LoVo (cell line): ENCODE data around the gene HS6ST1.

ENCODE experiments used
- DNase-seq: peaks from one replicate; pipeline ENCODE4 v3.0.0-alpha.2; 2016; ENCODE audit warnings: low spot score

HS6ST1 gene

DNA sequence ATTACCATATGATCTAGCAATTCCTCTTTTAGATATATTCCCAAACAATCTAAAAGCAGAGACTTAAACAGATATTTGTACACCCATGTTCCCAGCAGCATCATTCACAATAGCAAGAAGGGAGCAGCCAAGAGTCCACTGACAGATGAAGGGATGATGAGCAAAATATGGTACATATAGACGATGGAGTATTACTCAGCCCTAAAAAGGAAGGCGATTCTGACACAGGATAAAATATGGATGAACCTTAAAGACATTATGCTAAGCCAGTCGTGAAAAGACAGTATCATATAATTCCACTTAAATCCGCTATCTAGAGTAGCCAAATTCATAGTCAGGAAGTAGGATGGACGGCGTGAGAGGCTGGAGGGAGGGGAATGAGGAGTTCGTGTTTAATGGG lies 20.4 kb downstream of the HS6ST1 start:
- DNase-seq: no peak

DNA sequence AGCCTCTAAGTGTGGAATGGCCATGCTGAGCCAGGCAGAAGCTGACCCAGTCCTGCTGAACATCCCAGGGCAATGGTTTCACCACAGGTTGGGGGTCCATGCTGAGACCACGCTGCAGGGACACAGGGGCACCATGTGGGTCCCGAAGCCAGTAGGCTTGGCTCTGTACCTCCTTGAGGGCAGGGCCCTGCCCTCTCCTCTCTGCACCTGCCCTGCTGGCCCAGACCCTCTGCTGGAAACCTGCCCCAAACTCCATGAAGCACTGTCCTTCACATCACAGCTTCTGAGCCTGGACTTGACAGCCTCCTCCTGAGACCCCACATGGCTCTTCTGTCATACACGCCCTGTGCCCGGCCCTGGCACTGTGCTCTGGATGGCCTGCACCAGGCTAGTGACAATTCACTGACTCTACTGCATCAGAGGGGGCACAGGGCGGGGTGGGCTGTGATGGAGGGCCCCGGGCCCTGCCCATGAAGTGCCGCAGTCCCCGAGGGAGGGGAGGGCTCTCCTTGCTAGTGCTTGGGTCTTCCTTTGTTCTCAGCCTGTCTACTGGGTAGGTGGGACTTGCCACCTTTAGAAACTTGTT lies 24.7 kb downstream of the HS6ST1 start:
- no peak for DNase-seq

DNA sequence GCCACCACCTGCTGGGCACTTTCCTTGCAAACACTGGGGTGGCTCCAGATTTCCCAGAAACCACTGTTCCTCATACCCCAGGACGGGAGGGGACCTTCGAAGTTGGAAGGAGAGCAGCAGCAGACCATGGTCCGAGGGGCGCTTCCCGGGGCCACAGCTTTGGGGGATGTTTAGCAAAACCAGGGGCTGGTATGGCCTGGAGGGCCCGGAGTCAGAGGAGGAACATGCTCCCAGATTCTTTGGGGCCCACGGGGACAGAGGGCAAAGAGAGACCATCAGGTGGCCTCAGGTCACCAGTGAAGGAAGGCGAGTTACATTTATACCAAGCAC lies 25.3 kb downstream of the HS6ST1 start:
- DNase-seq: no peak

DNA sequence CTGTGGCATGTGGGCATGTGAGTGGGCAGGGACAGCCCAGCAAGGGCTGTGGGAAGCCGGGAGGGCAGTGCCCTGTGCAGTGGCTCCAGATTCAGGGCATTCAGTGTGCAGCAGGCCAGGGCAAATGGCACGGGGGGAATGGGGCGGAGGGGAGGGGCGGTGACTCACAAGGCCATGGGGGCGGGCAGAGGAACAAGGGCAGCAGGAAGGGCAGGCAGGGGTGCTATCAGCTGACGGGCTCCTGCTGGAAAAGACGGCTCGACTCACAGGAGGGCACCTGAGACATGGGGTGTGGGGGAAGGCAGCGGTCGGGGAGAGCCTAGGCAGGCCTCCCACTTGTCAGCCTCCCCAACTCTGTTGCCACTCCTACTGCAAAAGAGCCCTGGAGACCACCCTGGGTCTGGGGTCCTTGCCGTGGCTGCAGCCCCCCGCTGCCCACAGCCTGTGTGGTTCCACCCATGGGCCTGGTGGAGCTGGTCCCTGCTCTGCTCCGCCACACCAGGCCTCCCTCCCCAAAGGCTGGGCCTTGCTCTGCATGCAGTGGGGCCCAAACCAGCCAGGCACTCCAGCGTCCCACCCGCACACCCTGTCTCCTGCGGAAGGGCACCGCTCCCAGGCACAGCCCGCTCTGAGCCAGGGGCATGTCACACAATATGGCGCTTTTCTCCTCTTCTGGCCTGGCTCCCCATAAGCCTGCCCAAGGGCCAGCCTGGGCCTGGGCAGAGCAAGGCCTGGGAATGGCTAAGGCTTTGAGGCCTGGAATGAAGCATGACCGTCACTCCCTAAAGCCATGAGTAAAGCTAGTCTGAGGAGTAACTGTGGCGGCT lies 25.9 kb downstream of the HS6ST1 start:
- no peak for DNase-seq

DNA sequence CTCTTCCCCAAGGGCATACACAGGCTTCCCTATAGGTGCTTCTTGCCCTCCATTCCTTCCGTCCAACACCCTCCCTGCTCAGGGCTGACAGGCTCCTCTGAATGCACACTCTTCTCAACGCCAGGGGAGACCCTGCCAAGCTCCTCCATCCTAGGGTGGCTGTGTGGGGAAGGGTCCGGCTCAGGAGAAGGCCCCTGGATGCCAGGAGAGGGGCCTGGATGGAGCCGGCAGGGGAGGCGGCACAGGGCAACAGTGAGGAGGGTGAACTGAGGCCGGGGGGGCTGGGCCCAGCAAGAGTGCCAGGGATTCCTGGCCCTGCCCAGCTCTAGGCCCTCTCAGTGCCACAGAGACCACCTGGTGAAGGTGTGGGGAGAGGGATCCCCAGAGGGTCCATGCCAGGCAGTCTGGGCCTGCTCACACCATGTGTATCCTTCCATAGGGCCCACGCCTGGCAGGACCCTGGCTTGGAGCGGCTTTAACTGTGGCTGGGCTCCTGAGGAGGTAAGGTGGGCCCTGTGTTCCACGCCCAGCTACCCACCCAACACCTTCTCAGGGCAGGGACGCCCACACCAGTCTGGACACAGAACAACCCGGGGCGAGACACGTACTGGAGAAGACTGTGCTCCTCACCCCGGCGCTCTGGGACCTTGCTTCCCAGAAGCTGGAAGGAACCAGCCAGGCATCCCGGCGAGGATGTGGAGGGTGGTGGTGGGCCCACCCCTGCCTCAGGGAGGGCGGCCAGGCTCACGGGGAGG lies 26.6 kb downstream of the HS6ST1 start:
- DNase-seq: no peak

DNA sequence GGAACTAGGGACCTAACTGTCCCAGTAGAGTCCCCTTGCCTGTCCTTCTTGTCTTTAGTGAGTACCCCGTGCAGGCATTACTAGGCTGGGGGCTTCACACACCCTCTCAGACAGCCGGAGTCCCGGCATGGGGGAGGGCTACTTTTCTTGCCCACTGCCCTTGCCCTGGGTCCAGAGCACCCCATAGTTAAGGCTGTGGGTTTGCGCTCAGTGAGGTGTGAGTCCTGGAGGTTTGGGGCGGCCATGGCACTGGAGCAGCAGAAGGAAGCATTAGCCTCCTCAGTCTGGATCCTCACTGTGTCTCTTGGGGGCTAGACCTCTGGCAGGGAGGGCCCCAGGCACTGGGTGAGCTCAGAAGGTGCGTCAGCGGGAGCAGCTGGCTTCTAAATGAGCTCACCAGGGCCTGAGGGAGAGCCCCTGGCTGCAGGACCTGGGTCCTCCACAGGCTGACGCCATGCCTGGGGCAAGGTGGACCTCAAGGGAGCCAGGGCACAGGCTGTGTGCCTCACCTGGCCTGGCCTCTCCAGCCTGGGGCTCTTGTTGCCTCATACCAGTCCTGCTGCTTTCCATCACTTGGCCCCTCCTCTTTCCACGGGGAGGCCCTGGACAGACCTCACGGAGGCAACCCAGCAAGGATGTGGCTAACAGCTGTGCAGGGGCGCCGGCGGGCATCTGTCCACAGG lies 27.4 kb downstream of the HS6ST1 start:
- no peak for DNase-seq

DNA sequence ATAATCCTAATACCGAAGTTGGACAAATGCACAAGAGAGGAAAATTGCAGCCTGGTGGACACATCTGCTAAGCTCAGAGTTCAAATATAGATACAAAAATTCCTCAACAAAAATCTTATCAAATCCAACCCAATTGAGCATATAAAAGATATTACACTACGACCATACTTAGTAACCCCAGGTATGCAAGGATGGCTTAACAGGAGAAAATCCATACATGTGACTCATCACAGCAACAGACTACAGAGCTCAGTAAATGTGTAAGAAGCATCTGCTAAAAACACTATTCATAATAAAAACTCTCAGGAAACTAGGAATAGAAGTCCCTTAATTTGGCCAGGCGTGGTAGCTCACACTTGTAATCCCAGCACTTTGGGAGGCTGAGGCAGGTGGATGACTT lies 28.3 kb downstream of the HS6ST1 start:
- no peak for DNase-seq

DNA sequence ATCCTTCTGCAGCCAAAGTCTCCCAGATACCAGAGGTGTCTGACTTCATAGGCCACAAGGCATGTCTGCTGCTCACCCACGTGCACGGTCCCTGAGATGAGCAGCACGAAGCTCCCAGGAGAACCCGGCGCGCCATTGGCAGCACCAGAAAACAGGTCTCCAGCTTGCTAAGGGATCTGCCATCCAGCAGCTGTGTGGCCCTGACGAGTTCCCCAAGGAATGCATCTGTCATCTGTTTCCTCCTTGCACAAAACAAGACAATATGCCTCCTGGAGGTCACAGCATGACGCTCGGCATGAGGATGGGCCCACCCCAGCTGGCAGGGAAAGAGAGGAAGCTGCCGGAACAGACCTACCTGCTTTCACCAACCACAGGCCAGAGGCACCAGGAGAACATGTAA lies 29.2 kb downstream of the HS6ST1 start:
- no peak for DNase-seq

DNA sequence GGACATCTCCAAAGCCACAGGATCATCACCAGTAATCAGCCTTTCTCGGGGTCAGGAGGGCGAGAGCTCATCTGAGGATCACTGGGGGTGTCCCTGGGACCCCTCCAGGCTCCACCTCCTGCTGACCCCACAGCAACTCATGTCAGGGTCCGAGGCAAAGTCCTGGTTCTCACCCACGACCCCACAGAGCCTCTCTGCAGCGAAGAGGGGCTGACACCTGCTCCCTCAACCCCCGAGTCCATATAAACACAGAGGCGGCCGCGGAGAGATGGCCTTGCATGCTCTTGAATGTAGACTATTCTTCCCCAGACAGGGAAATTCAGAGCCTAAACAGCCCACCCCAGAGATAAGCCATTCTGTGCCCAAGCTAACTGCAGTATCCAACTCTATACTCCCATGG lies 29.9 kb downstream of the HS6ST1 start:
- no peak for DNase-seq

DNA sequence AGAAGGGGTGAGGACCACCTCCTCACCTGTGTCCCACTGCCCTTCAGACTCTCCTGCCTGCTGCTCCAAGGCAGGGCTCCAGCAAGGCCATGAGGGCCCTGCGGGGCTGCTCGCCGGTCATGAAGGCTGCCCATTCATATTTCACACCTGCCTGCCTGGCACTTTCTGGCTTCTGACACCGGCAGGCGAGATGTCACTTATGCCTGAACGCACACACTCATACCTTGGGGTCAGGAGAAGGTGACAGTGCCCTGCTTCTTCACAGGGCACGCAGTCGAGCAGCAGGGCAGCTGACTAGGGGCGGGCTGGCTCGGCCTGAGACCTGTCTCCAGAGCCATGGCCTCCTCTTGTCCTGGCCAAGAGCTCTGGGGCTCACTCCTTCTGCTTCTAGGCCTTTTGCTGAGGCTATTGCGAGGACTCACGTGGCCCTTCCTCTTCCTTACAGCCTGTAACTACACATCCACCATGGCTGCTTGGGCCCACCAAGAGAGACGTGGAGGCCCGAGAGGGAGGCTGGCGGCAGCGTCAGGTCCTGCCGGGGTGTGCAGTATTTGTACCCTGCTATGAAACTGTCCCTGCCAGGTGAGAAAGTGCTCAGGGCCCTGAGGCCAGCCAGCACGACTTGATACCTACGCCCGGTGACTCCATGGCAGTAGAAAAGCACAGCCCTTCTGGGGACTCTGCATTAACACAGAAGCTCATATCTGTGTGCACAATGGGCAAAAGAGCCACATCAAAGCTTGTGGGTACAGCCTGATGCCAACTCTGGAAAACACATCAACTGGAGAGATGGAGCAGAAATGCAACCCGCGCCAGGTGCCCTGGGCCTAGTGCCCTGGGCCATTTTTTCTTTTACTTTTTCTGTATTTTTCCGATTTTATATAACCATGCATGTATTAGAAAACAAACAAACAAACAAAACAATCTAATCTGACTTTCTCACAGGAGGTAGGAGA lies 30.6 kb downstream of the HS6ST1 start:
- no peak for DNase-seq

DNA sequence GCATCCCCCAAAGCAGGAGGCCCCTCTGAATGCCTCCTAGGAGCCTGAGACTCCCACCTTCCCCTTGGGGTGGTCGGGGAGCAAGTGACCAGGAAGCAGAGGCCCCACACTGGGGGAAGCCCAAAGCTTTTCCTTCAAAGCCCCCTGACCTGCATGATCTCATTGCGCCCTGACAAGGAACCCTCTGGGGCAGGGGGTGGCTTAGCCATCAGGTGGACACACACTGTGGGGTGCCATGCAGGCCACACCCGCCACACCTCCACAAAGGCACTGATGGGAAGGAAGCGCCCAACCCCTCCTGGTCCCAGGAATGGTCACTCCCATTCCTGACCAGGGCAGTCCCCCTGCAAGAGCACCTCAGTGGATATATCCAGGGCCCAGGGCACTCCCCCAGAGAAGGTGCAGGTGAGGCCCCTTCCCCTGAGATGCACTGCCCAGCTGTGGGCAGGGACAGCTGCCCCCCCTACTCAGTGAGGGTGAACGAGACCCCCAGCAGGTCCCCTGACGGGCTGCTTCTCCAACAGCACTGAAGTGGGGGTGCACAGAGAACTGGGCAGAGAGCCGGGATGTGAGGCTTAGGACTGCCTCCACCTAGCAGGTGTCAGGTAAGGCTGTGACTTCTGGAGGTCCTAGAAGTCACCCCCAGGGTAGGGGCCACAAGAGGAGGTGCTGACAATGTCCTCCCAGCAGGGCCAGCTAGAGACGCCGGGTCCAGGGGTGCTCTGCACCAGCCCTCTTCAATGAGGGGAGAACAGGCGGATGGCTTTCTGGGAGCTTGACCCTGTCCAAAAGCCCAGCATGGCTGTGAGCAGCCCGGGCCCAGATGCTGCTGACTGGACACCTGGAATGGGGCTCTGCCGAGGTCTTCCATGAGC lies 31.5 kb downstream of the HS6ST1 start:
- no peak for DNase-seq

DNA sequence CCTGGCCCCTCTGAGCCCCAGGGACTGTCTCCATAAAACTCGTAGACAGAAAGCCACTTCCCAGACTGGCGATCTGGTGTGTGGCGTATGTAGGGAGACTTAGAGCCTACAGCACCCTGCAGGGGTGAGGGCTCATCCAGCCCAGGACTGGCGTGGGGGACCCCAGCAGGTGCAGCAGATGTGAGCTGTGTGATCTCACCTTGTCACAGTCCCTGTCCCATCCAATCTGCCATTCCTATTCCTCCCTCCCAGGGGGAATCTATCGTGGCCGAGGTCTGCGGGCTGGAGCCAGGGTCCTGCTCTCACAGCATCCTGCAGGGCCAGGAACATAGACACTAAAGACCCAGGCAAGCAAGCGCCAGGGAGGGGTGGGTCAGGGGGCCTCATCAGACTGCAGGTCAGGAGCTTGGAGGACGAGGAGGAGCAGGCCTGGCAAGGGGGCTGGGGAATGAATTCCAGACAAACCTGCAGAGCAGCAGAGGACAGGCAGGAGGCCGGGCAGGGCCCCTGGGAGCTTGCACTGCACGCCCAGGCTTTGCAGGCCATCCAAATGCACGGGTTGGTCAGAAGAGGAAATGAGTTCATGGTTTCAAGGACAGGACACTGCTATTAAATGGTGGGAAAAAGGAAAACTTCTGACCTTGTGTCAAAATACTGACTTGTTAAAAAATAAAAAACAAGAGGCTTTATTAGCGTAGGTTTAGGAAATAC lies 32.5 kb downstream of the HS6ST1 start:
- DNase-seq: no peak

DNA sequence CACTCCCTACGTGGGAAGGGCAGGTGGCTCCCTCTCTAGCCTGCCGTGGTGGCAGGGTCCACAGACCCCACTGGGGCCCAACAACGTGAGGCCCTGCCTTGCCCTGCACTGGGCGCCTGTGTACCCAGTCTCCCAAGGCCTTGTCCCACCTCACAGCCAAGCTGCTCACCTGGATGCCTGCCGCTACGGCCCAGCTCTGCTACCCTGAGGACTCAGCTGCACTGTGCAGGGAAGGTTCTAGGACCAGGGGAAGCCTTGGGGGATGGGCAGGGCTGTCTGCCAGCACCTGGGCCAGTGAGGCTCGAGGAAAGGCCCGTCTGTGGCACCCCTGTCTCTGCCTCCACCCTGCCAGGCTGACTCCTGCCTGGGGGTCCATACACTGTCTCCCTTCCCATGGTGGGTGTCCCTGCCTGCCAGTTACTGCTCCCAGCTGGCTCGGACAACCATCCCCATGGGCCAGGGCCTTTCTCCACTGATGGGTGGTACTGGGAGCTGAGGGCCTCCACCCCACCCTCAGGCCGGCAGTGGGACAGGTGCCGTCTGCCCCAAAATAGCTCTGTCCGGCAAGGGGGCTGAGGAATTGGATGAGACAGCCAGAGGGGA lies 33.2 kb downstream of the HS6ST1 start:
- no peak for DNase-seq

DNA sequence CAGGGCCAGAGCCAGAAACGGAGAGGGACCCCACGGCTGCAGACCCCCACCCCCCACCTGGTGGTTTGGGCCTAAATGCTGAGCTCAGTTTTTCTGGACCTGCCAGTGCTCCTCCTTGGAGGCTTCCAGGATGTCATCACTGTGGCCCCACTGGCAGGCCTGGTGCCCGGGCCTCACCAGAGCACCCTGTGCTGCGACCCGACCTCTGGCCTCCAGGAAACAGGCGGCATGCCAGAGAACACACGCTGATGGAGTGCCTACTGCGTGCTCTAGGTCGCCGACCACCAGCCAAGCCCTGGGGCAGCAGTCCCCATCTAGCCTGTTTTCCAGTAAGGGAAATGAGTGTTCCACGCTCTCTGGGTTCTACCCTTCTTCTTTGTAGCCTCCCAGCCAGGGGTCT lies 33.8 kb downstream of the HS6ST1 start:
- DNase-seq: no peak

DNA sequence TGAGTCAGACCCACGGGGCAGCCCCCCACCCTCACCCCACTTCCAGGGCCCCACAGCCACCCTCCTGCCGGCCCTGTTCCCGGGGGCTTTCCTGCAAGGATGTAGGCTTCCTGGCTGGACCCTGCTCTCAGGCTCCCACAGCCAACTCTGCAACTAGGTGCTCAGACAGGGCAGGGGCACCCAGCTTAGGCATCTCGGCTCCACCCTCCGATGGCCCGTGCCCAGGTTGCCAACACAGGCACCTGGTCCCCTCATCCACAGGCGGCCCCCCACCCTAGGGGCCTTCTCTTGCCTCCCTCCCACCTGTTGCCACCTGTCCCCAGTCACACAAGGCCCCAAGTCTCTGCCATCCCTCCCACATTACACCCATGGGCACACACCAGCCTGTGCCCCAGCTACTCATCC lies 34.6 kb downstream of the HS6ST1 start:
- DNase-seq: no peak

DNA sequence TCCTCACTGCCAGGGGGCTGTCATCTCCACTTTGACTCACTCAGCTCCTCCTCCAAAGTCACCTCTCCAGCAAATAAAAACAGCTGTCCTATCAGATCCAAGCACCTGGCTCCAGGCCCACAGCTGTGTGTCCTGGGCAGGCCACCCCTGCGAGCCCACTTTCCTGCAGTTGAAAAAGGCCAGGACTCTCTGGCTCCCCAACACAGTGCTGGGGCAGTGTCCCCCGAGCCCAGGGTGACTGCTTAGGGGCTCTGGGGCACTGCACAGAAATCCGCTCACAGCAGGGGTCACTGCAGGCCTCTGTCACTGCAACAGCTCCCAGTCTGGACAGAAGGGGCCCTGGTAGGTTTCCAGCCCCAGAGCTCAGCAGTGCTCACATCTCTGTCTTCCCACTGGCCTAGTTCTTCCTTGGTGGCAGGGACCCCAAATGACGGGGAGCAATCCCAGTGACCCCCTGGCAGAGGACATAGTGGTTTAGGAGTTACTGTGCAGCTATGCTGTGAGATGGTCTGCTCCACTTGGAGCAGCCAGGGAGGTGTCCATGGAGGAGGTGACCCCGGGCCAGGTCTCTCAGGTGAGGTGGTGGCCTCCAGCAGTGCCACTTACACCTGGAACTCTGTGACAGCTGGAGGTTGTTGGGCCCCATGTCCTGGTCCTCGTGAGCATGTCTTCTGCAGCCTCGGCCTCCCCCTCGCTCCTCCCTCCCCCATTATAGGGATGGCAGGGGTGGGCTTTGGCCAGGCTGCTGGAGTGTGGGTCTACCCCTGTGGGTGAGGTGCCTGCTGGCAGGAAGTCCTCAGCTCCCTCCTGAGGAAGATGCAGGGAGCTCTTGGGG lies 35.5 kb downstream of the HS6ST1 start:
- no peak for DNase-seq

DNA sequence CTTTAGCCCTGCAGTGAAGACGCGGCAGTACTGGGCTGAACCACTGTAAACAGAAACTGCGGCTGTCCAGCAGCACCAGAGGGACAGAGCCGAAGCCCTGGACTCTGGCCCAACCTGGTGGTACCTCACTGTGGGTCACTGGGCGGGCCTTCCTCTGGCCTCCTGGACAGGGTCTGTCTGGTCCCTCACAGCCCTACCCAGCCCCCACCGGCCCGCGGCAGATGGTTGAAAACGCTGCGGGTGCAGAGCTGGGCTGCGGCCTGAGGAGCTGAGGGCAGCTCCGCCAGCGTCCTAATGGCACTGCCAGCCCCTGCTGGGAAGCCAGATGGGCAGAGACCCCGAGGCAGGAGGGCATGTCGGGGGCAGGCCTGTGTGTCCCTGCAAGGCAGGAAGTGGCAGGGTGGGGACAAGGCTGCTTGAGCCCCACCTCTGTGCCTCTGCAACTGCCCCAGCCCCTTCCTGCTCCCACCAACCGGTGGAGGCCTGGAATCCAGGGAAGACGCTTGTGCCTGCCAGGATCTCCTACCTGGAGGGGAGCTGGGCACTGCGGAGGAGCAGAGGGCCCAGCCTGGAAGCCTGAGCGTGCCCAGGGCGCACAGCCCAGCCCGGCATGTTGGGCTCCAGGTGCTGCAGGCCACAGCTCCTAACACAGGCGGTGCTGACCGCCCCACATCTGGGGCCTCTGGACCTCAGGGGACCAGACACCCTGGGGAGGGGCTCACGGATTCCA lies 36.3 kb downstream of the HS6ST1 start:
- DNase-seq: no peak

DNA sequence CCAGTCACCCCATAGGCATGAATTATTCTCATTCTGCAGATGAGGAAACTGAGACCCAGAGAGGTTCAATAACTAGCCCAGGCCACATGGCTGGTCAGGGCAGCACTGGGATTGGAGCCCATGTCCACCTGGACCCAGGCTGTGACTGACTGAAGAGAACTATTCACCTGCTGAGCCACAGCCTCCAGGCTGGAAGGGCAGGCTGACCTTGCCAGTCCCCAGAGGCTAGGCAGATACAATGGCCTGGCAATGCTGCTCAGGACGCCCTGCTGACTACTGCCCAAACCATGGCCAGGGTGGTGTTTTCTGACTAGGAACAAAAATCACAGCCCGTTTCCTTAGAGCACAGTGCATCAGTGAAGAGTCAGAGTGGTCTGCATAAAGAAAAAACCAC lies 36.8 kb downstream of the HS6ST1 start:
- DNase-seq: no peak
